Caco-2 (cell line): ENCODE results near the gene PLEK. TPM values are rescaled to one million over a fixed set of nuclear protein-coding genes. Genes with fewer than 3 reads are reported as not detected.

Experiments used
- BruUV-seq: library from RNA; stranded (reverse); fragments of 400-500 nt; replicated peaks from 2 replicates; lab custom pipeline; 2021; lab: Mats Ljungman, UMichigan
- CTCF ChIA-PET: fragments of 300-600 bp; sonication (Branson Sonifier 250); formaldehyde crosslinking; loops from one replicate; lab custom pipeline; 2022; ENCODE audit warnings: antibody characterized with exemption; lab: Charles Lee
- POLR2A ChIA-PET: fragments of 300-600 bp; sonication (Branson Sonifier 250); formaldehyde crosslinking; loops from one replicate; lab custom pipeline; 2022; ENCODE audit warnings: antibody characterized with exemption; lab: Charles Lee
- DNase-seq, 2 experiments: peaks; one replicate each; pipeline versions ENCODE4 v3.0.0 to v3.0.0-alpha.2; 2020 to 2022
- H3K27me3 ChIP-seq: replicated peaks from 2 replicates; pipeline ENCODE4 v1.6.0; 2011; ENCODE audit warnings: low read length; ENCODE audit not compliant: control insufficient read depth, insufficient read depth
- H3K36me3 ChIP-seq: 2 replicates; pipeline ENCODE4 v1.5.1; 2011; ENCODE audit warnings: low read length; ENCODE audit not compliant: control insufficient read depth, insufficient read depth
- H3K4me1 ChIP-seq: fragments of 250-450 bp; sonication (Bioruptor Pico); 2 replicates; pipeline ENCODE4 v1.5.1; 2020; ENCODE audit warnings: mild to moderate bottlenecking
- H3K4me3 ChIP-seq: 2 replicates; pipeline ENCODE4 v1.5.1; 2011; ENCODE audit warnings: low read depth, mild to moderate bottlenecking, control low read depth, low read length
- H3K9me3 ChIP-seq: fragments of 250-450 bp; sonication (Bioruptor Pico); 2 replicates; pipeline ENCODE4 v1.5.1; 2020; ENCODE audit warnings: mild to moderate bottlenecking, moderate library complexity
- H3K27ac Mint-ChIP-seq: one replicate; pipeline ENCODE4 v1.8.0; 2022; ENCODE audit warnings: mixed read lengths; ENCODE audit not compliant: unreplicated experiment
- H3K27me3 Mint-ChIP-seq: one replicate; pipeline ENCODE4 v1.8.0; 2022; ENCODE audit warnings: mixed read lengths; ENCODE audit not compliant: insufficient read depth, unreplicated experiment
- H3K36me3 Mint-ChIP-seq: one replicate; pipeline ENCODE4 v1.8.0; 2022; ENCODE audit warnings: mild to moderate bottlenecking, mixed read lengths; ENCODE audit not compliant: insufficient read depth, unreplicated experiment
- H3K4me1 Mint-ChIP-seq: one replicate; pipeline ENCODE4 v1.8.0; 2022; ENCODE audit warnings: low read depth, mixed read lengths; ENCODE audit not compliant: unreplicated experiment
- H3K4me3 Mint-ChIP-seq: one replicate; pipeline ENCODE4 v1.8.0; 2022; ENCODE audit warnings: mild to moderate bottlenecking, moderate library complexity, mixed read lengths; ENCODE audit not compliant: unreplicated experiment
- H3K9me3 Mint-ChIP-seq: one replicate; pipeline ENCODE4 v1.8.0; 2022; ENCODE audit warnings: mixed read lengths; ENCODE audit not compliant: unreplicated experiment
- intact Hi-C: fragments of 100-400 bp; cut with micrococcal nuclease; formaldehyde crosslinking; loops from one replicate; pipeline ENCODE4 v1.10.0; 2022; ENCODE audit not compliant: unreplicated experiment
- total RNA-seq: library from RNA; stranded (reverse); gene quantifications from 2 replicates; pipeline ENCODE4 v1.2.3, GENCODE V29; 2022
- TF ChIP-seq, protein P1 (sequence below), 2 experiments: fragments of 200-600 bp in 1 of 2; IDR thresholded peaks; 1 replicate in 1 of 2; 2 replicates in 1 of 2; pipeline versions ENCODE4 v1.5.1 to v1.8.0; 2011 to 2022; ENCODE audit warnings: antibody characterized with exemption in 1 of 2, control low read depth in 1 of 2, inconsistent platforms in 1 of 2, low read depth in 1 of 2, low read length in 1 of 2, mild to moderate bottlenecking in 1 of 2, moderate library complexity in 1 of 2; ENCODE audit not compliant: insufficient read depth in 1 of 2, severe bottlenecking in 1 of 2, unreplicated experiment in 1 of 2

Gene PLEK
- total RNA-seq, 1 experiment from 2014 or later: not detected

- ChIA-PET CTCF (no interaction called here), POLR2A (no interaction called here)
- Histone ChIP-seq H3K4me3 (no peak overlapping the region), H3K27me3 (no peaks in the 10 kb centered on the region), H3K9me3 (no peaks in the 10 kb centered on the region), H3K4me1 (no peaks in the 10 kb centered on the region), H3K36me3 (no peaks in the 10 kb centered on the region)
- H3K4me1 Mint-ChIP-seq: no peaks in the 10 kb centered on the region
- intact Hi-C loops: no loop called here
- H3K4me3 Mint-ChIP-seq: no peak overlapping the region
- H3K27me3 Mint-ChIP-seq: peaks cover 4% of the 10 kb centered on the region
- no peak overlapping the region for H3K27ac Mint-ChIP-seq
- H3K9me3 Mint-ChIP-seq: no peaks in the 10 kb centered on the region
- no peaks in the 10 kb centered on the region for H3K36me3 Mint-ChIP-seq
- TF ChIP-seq, protein P1, sequence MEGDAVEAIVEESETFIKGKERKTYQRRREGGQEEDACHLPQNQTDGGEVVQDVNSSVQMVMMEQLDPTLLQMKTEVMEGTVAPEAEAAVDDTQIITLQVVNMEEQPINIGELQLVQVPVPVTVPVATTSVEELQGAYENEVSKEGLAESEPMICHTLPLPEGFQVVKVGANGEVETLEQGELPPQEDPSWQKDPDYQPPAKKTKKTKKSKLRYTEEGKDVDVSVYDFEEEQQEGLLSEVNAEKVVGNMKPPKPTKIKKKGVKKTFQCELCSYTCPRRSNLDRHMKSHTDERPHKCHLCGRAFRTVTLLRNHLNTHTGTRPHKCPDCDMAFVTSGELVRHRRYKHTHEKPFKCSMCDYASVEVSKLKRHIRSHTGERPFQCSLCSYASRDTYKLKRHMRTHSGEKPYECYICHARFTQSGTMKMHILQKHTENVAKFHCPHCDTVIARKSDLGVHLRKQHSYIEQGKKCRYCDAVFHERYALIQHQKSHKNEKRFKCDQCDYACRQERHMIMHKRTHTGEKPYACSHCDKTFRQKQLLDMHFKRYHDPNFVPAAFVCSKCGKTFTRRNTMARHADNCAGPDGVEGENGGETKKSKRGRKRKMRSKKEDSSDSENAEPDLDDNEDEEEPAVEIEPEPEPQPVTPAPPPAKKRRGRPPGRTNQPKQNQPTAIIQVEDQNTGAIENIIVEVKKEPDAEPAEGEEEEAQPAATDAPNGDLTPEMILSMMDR (IDR thresholded peaks at IDR 0.05; ENCODE audit: insufficient read depth in 1 of 2, low read depth in 1 of 2, low read length in 1 of 2, severe bottlenecking in 1 of 2, unreplicated experiment in 1 of 2): no peak
- BruUV-seq: no TSS peak
- DNase-seq: no peak
Measured at GRCh38 chr2:68325056-68325455, 40.0 kb upstream of the PLEK start.

- Histone ChIP-seq H3K9me3 (no peaks in the 10 kb centered on the region), H3K4me3 (no peak overlapping the region), H3K27me3 (no peaks in the 10 kb centered on the region), H3K4me1 (no peaks in the 10 kb centered on the region), H3K36me3 (no peaks in the 10 kb centered on the region)
- intact Hi-C loops: no loop called here
- Mint-ChIP-seq H3K4me1 (no peaks in the 10 kb centered on the region), H3K27me3 (peaks cover 4% of the 10 kb centered on the region), H3K36me3 (no peaks in the 10 kb centered on the region), H3K9me3 (no peaks in the 10 kb centered on the region), H3K27ac (no peak overlapping the region), H3K4me3 (no peak overlapping the region)
- DNase-seq: no peak
- TF ChIP-seq, protein P1 (IDR thresholded peaks at IDR 0.05; ENCODE audit: insufficient read depth in 1 of 2, low read depth in 1 of 2, low read length in 1 of 2, severe bottlenecking in 1 of 2, unreplicated experiment in 1 of 2): no peak
- CTCF ChIA-PET: no interaction called here
- BruUV-seq: no TSS peak
- POLR2A ChIA-PET: no interaction called here
Measured at GRCh38 chr2:68328901-68329300, 36.2 kb upstream of the PLEK start.

GRCh38 chr2:68330691-68331090 lies 34.4 kb upstream of the PLEK start:
- no peaks in the 10 kb centered on the region for H3K27me3 ChIP-seq
- no peak overlapping the region for H3K27ac Mint-ChIP-seq
- ChIA-PET CTCF (no interaction called here), POLR2A (no interaction called here)
- peaks cover under 1% of the 10 kb centered on the region; the same call in 1 of the 2 replicates for H3K4me1 ChIP-seq
- TF ChIP-seq, protein P1 (IDR thresholded peaks at IDR 0.05; ENCODE audit: insufficient read depth in 1 of 2, low read depth in 1 of 2, low read length in 1 of 2, severe bottlenecking in 1 of 2, unreplicated experiment in 1 of 2): no peak
- no peak for DNase-seq
- H3K4me3 ChIP-seq: no peak overlapping the region
- no peaks in the 10 kb centered on the region for H3K9me3 ChIP-seq
- H3K36me3 ChIP-seq: no peaks in the 10 kb centered on the region
- H3K27me3 Mint-ChIP-seq: peaks cover 4% of the 10 kb centered on the region
- no peaks in the 10 kb centered on the region for H3K9me3 Mint-ChIP-seq
- H3K36me3 Mint-ChIP-seq: no peaks in the 10 kb centered on the region
- no peaks in the 10 kb centered on the region for H3K4me1 Mint-ChIP-seq
- intact Hi-C loops: no loop called here
- no TSS peak for BruUV-seq
- no peak overlapping the region for H3K4me3 Mint-ChIP-seq
